PC-3 (cell line): ENCODE measurements around the gene PCLAF.

Source experiments
- EZH2 ChIP-seq: fragments of 300-600 bp; sonication (generic); IDR thresholded peaks from one replicate; pipeline ENCODE4 v1.6.1; 2017; ENCODE audit warnings: antibody characterized with exemption, mild to moderate bottlenecking, low read length; ENCODE audit not compliant: unreplicated experiment
- TF ChIP-seq, protein P1 (sequence below): fragments of 300-600 bp; sonication (generic); conservative IDR thresholded peaks from 2 replicates; pipeline ENCODE4 v1.5.1; 2017; ENCODE audit warnings: antibody characterized with exemption, low read depth, mild to moderate bottlenecking, low read length

GRCh38 chr15:64343222-64343621, 38.0 kb downstream of the PCLAF start:
- TF ChIP-seq, protein P1, sequence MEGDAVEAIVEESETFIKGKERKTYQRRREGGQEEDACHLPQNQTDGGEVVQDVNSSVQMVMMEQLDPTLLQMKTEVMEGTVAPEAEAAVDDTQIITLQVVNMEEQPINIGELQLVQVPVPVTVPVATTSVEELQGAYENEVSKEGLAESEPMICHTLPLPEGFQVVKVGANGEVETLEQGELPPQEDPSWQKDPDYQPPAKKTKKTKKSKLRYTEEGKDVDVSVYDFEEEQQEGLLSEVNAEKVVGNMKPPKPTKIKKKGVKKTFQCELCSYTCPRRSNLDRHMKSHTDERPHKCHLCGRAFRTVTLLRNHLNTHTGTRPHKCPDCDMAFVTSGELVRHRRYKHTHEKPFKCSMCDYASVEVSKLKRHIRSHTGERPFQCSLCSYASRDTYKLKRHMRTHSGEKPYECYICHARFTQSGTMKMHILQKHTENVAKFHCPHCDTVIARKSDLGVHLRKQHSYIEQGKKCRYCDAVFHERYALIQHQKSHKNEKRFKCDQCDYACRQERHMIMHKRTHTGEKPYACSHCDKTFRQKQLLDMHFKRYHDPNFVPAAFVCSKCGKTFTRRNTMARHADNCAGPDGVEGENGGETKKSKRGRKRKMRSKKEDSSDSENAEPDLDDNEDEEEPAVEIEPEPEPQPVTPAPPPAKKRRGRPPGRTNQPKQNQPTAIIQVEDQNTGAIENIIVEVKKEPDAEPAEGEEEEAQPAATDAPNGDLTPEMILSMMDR: no peak
- no peak for TF ChIP-seq EZH2
